ENCODE measurements around the gene SWSAP1. TPM values are rescaled to one million over a fixed set of nuclear protein-coding genes. Genes with fewer than 3 reads are reported as not detected.

Gene SWSAP1
- total and polyA plus RNA-seq, 2 of the 8 experiments (the other 6 are each of a cell fraction or from before 2014, with no cell fraction given): 3.1 to 5.2 TPM

- Histone ChIP-seq H4K8ac (ENCODE audit: extremely low read depth, insufficient read depth, low read length) (no peak overlapping the region), H3K23ac (ENCODE audit: insufficient read length) (no peak overlapping the region), H3K14ac (ENCODE audit: insufficient read length) (no peak overlapping the region), H3K4me3 (ENCODE audit: extremely low read depth in 1 of 4, insufficient read depth in 2 of 4, low read depth in 3 of 4, low read length in 4 of 4) (no peak overlapping the region), H3K79me2 (ENCODE audit: control insufficient read depth in 1 of 2, insufficient read depth in 2 of 2, low read length in 2 of 2) (no peaks in the 10 kb centered on the region), H2BK5ac (ENCODE audit: low read depth, low read length) (no peak overlapping the region), H3K4me2 (ENCODE audit: insufficient read depth in 1 of 2, low read depth in 2 of 2, low read length in 2 of 2) (no peak overlapping the region), H3K27ac (ENCODE audit: low read depth, low read length) (no peak overlapping the region), H4K20me1 (replicated peaks in 1 of 2; ENCODE audit: control insufficient read depth in 1 of 2, insufficient read depth in 2 of 2, low read length in 2 of 2) (no peaks in the 10 kb centered on the region), H3K36me3 (ENCODE audit: control insufficient read depth in 2 of 4, insufficient read depth in 4 of 4, low read length in 3 of 4) (peaks cover 0 to 22% (median 10%) of the 10 kb centered on the region in 4 experiments; a peak in 5 of 8 replicates), H2AFZ (ENCODE audit: low read length) (no peak overlapping the region), H3K9ac (replicated peaks in 1 of 4; ENCODE audit: extremely low read depth in 1 of 4, low read depth in 3 of 4, low read length in 3 of 4) (no peak overlapping the region), H4K91ac (replicated peaks; ENCODE audit: insufficient read length, low read length) (no peak overlapping the region), H2BK15ac (ENCODE audit: low read length) (no peak overlapping the region), H2BK120ac (replicated peaks; ENCODE audit: low read depth, low read length) (no peak overlapping the region), H3K79me1 (ENCODE audit: low read depth, low read length) (no peaks in the 10 kb centered on the region), H4K5ac (ENCODE audit: insufficient read length, low read depth, low read length) (no peak overlapping the region), H3K27me3 (replicated peaks in 1 of 4; ENCODE audit: control insufficient read depth in 3 of 4, extremely low read depth in 1 of 4, insufficient read depth in 3 of 4, low read length in 3 of 4) (no peaks in the 10 kb centered on the region), H3K9me3 (ENCODE audit: insufficient read depth in 2 of 2, low read depth in 1 of 2, low read length in 1 of 2) (no peaks in the 10 kb centered on the region), H3K4me1 (replicated peaks in 1 of 4; ENCODE audit: control insufficient read depth in 3 of 4, insufficient read depth in 4 of 4, low read length in 3 of 4) (peaks cover 0 to 6% (median under 1%) of the 10 kb centered on the region in 4 experiments; a peak in 4 of 7 replicates), H3K23me2 (ENCODE audit: low read depth, low read length) (peaks cover 1% of the 10 kb centered on the region; the same call in 1 of the 2 replicates), H3K4ac (replicated peaks; ENCODE audit: insufficient read length, low read depth, low read length) (no peak overlapping the region), H3K56ac (replicated peaks; ENCODE audit: insufficient read length, low read depth, low read length) (no peak overlapping the region), H2AK5ac (ENCODE audit: low read depth, low read length) (no peak overlapping the region), H2BK20ac (ENCODE audit: low read length) (no peak overlapping the region), H3K18ac (ENCODE audit: extremely low read depth, low read length) (no peak overlapping the region), H2BK12ac (ENCODE audit: low read depth, low read length) (no peak overlapping the region)
- TF ChIP-seq PHF8 (conservative IDR thresholded peaks at IDR 0.05; ENCODE audit: low read depth, low read length) (no peak), POLR2A (IDR thresholded peaks at IDR 0.05; ENCODE audit: control extremely low read depth in 1 of 2, low read depth in 2 of 2, low read length in 2 of 2) (no peak), CEBPB (IDR thresholded peaks at IDR 0.05; ENCODE audit: low read depth, low read length) (no peak), SUZ12 (IDR thresholded peaks at IDR 0.05; ENCODE audit: low read length) (no peak), TAF1 (IDR thresholded peaks at IDR 0.05; ENCODE audit: low read depth, low read length) (no peak), MAFK (IDR thresholded peaks at IDR 0.05; ENCODE audit: low read depth, low read length) (no peak)
- DNase-seq (ENCODE audit: low read depth in 1 of 2, low spot score in 2 of 2): no peak
- no peak for FAIRE-seq
- WGBS, 2 experiments (ENCODE audit: extremely low coverage in 1 of 2, insufficient coverage in 1 of 2, insufficient read length in 1 of 2, insufficient replicate concordance in 2 of 2, low coverage in 1 of 2, low lambda C conversion rate in 2 of 2, missing lambda C conversion rate in 1 of 2): 78% methylated on average over 9 of the region's 9 CpGs; no CpG with 5 or more reads in 1 of the 2 experiments
- ChIA-PET CTCF (ENCODE audit: partially characterized antibody) (interaction anchor here (2.1 to 4.4 kb wide), 4 partner anchors 11 to 24 kb away, joined by 11 to 69 read pairs (median 18); partner anchors contain the start of genes EPOR and RGL3), POLR2A (ENCODE audit: partially characterized antibody) (interaction anchor here (0.6 to 3.9 kb wide), 5 partner anchors 10 to 103 kb away, joined by 3 to 22 read pairs (median 9); partner anchors contain the start of gene RGL3)
Measured at GRCh38 chr19:11404588-11405222, 30.2 kb downstream of the SWSAP1 start.
